ENCODE measurements around the gene CAPN5. TPM values are rescaled to one million over a fixed set of nuclear protein-coding genes. Genes with fewer than 3 reads are reported as not detected.
A peak's percentile ranks its signal among the peaks of the same experiment; 100 is the strongest.

CAPN5 gene
- total RNA-seq, 1 experiment from 2014 or later, result 27.4 TPM

- Mint-ChIP-seq H3K9me3 (no peaks in the 10 kb centered on the region), H3K4me1 (peaks cover 21% of the 10 kb centered on the region), H3K4me3 (no peak overlapping the region), H3K27ac (0 out of 2 replicates have a peak overlapping the region, but pooled peaks have one; percentile 19), H3K36me3 (peaks cover 3% of the 10 kb centered on the region; the same call in 1 of the 2 replicates), H3K27me3 (ENCODE audit: low read depth) (no peaks in the 10 kb centered on the region)
- DNase-seq (ENCODE audit: low spot score) (no peak), ATAC-seq (no peak)
- TF ChIP-seq KAT7 (CRISPR knock-in tag; IDR thresholded peaks at IDR 0.05; ENCODE audit: borderline replicate concordance) (no peak), GTF2I (CRISPR knock-in tag; conservative IDR thresholded peaks at IDR 0.05) (no peak), RELA (CRISPR knock-in tag; IDR thresholded peaks at IDR 0.05; ENCODE audit: borderline replicate concordance) (no peak), NR3C1 (CRISPR knock-in tag; conservative IDR thresholded peaks at IDR 0.05; ENCODE audit: low read depth) (no peak), CBFB (CRISPR knock-in tag; IDR thresholded peaks at IDR 0.05; ENCODE audit: low read depth) (no peak), CTCF (IDR thresholded peaks at IDR 0.05) (no peak), MXD4 (CRISPR knock-in tag; IDR thresholded peaks at IDR 0.05; ENCODE audit: borderline replicate concordance) (no peak), AR (CRISPR knock-in tag; IDR thresholded peaks at IDR 0.05) (no peak), ATF3 (CRISPR knock-in tag; conservative IDR thresholded peaks at IDR 0.05) (no peak), ATF6 (CRISPR knock-in tag; IDR thresholded peaks at IDR 0.05) (no peak), ZNF121 (CRISPR knock-in tag; IDR thresholded peaks at IDR 0.05) (no peak), USF1 (CRISPR knock-in tag; IDR thresholded peaks at IDR 0.05) (no peak), OVOL2 (CRISPR knock-in tag; IDR thresholded peaks at IDR 0.05; ENCODE audit: borderline replicate concordance) (no peak), HMGA2 (CRISPR knock-in tag; IDR thresholded peaks at IDR 0.05) (no peak), CDX4 (CRISPR knock-in tag; IDR thresholded peaks at IDR 0.05; ENCODE audit: borderline replicate concordance) (no peak), ZNF263 (CRISPR knock-in tag; IDR thresholded peaks at IDR 0.05; ENCODE audit: low read depth) (no peak)
- ChIA-PET POLR2A (no interaction called here), CTCF (interaction anchor here (2.2 kb wide), 1 partner anchor 10 kb away, joined by 11 read pairs; no protein-coding TSS in a partner anchor)
Measured at GRCh38 chr11:77123591-77123990, 56.8 kb downstream of the CAPN5 start.

GRCh38 chr11:77124041-77124440 lies 57.3 kb downstream of the CAPN5 start:
- Mint-ChIP-seq H3K4me1 (peaks cover 21% of the 10 kb centered on the region), H3K4me3 (no peak overlapping the region), H3K36me3 (peaks cover 3% of the 10 kb centered on the region; the same call in 1 of the 2 replicates), H3K9me3 (no peaks in the 10 kb centered on the region), H3K27ac (0 out of 2 replicates have a peak overlapping the region, but pooled peaks have one; percentile 19), H3K27me3 (ENCODE audit: low read depth) (no peaks in the 10 kb centered on the region)
- POLR2A ChIA-PET, result no interaction called here
- ATAC-seq, result no peak
- CTCF ChIA-PET, result no interaction called here
- DNase-seq (ENCODE audit: low spot score), result no peak
- TF ChIP-seq CREB1 (CRISPR knock-in tag; IDR thresholded peaks at IDR 0.05), result no peak
- TF ChIP-seq TEAD1 (CRISPR knock-in tag; IDR thresholded peaks at IDR 0.05), result no peak
- no peak for TF ChIP-seq EMX1 (CRISPR knock-in tag; IDR thresholded peaks at IDR 0.05)
- TF ChIP-seq JAZF1 (CRISPR knock-in tag; IDR thresholded peaks at IDR 0.05), result no peak
- no peak for TF ChIP-seq SOX15 (CRISPR knock-in tag; IDR thresholded peaks at IDR 0.05)
- TF ChIP-seq NR2C2 (CRISPR knock-in tag; IDR thresholded peaks at IDR 0.05), result no peak
- TF ChIP-seq ZNF423 (CRISPR knock-in tag; IDR thresholded peaks at IDR 0.05), result no peak
- no peak for TF ChIP-seq CDX4 (CRISPR knock-in tag; IDR thresholded peaks at IDR 0.05; ENCODE audit: borderline replicate concordance)
- TF ChIP-seq GABPB1 (CRISPR knock-in tag; IDR thresholded peaks at IDR 0.05), result no peak
- TF ChIP-seq NFYB (CRISPR knock-in tag; conservative IDR thresholded peaks at IDR 0.05; ENCODE audit: low read depth), result no peak
- TF ChIP-seq ATF3 (CRISPR knock-in tag; conservative IDR thresholded peaks at IDR 0.05), result no peak
- no peak for TF ChIP-seq ZNF512 (CRISPR knock-in tag; IDR thresholded peaks at IDR 0.05; ENCODE audit: borderline replicate concordance)
